ENCODE data around the gene CUTC.

GRCh38 chr10:99756159-99756558 lies 24.1 kb downstream of the CUTC start:
- TF ChIP-seq CTCF (IDR thresholded peaks at IDR 0.05; ENCODE audit: insufficient read depth, low read depth, low read length) (no peak), EZH2 (IDR thresholded peaks at IDR 0.05; ENCODE audit: insufficient read depth, low read length) (no peak)

All from astrocyte (in vitro differentiated cells and primary cell).